H1 (cell line): ENCODE results near the gene TCF7L1. TPM values are rescaled to one million over a fixed set of nuclear protein-coding genes. Genes with fewer than 3 reads are reported as not detected.

Experiments
- CTCF ChIA-PET: fragments of 300-600 bp; sonication (Branson Sonifier 250); formaldehyde crosslinking; loops from one replicate; lab custom pipeline; 2021; ENCODE audit not compliant: partially characterized antibody; lab: Charles Lee
- POLR2A ChIA-PET: fragments of 300-600 bp; sonication (Branson Sonifier 250); formaldehyde crosslinking; loops from one replicate; lab custom pipeline; 2021; ENCODE audit warnings: inconsistent platforms; ENCODE audit not compliant: partially characterized antibody; lab: Charles Lee
- DNase-seq, 2 experiments: peaks; one replicate each; pipeline versions ENCODE4 v3.0.0 to v3.0.0-alpha.2; 2010 to 2022; ENCODE audit warnings: low spot score in 2 of 2, low read depth in 1 of 2, mixed read lengths in 1 of 2
- FAIRE-seq: peaks from 2 replicates; lab custom pipeline; 2011; peaks lifted over from hg19 to GRCh38; lab: Jason Lieb, UNC
- H2AFZ ChIP-seq: 2 replicates; pipeline ENCODE4 v1.8.1; 2012; ENCODE audit warnings: low read length, inconsistent platforms
- H2AK5ac ChIP-seq: 2 replicates; pipeline ENCODE4 v1.6.1; 2013; ENCODE audit warnings: low read depth, low read length
- H2BK120ac ChIP-seq: replicated peaks from 2 replicates; pipeline ENCODE3; 2013; ENCODE audit warnings: low read depth, low read length, inconsistent platforms
- H2BK12ac ChIP-seq: 2 replicates; pipeline ENCODE4 v1.6.1; 2013; ENCODE audit warnings: low read depth, low read length
- H2BK15ac ChIP-seq: 2 replicates; pipeline ENCODE4 v1.6.1; 2013; ENCODE audit warnings: low read length
- H2BK20ac ChIP-seq: 2 replicates; pipeline ENCODE4 v1.6.1; 2013; ENCODE audit warnings: low read length
- H2BK5ac ChIP-seq: 2 replicates; pipeline ENCODE4 v1.6.1; 2013; ENCODE audit warnings: low read depth, low read length
- H3K14ac ChIP-seq: 2 replicates; pipeline ENCODE4 v1.6.1; 2013; ENCODE audit warnings: inconsistent platforms; ENCODE audit not compliant: insufficient read length
- H3K18ac ChIP-seq: 2 replicates; pipeline ENCODE4 v1.6.1; 2013; ENCODE audit warnings: low read length; ENCODE audit errors: extremely low read depth
- H3K23ac ChIP-seq: 2 replicates; pipeline ENCODE4 v1.6.1; 2013; ENCODE audit warnings: inconsistent platforms; ENCODE audit not compliant: insufficient read length
- H3K23me2 ChIP-seq: 2 replicates; pipeline ENCODE4 v1.6.1; 2013; ENCODE audit warnings: low read depth, low read length
- H3K27ac ChIP-seq: 2 replicates; pipeline ENCODE4 v1.6.1; 2011; ENCODE audit warnings: low read depth, low read length, inconsistent platforms
- H3K27me3 ChIP-seq, 4 experiments: replicated peaks in 1 of 4; 1 replicate in 1 of 4; 2 replicates in 3 of 4; pipeline versions ENCODE4 v1.6.1 to v1.8.1; 2011 to 2013; ENCODE audit warnings: low read length in 3 of 4, mild to moderate bottlenecking in 3 of 4, inconsistent platforms in 2 of 4, mixed read lengths in 2 of 4, moderate library complexity in 1 of 4; ENCODE audit not compliant: control insufficient read depth in 3 of 4, insufficient read depth in 3 of 4; ENCODE audit errors: extremely low read depth in 1 of 4
- H3K36me3 ChIP-seq, 4 experiments: 2 replicates each; pipeline versions ENCODE4 v1.6.1 to v1.8.1; 2011 to 2013; ENCODE audit warnings: mild to moderate bottlenecking in 4 of 4, low read length in 3 of 4, moderate library complexity in 2 of 4, control low read depth in 1 of 4, inconsistent platforms in 1 of 4; ENCODE audit not compliant: insufficient read depth in 4 of 4, control insufficient read depth in 2 of 4
- H3K4ac ChIP-seq: replicated peaks from 2 replicates; pipeline ENCODE3; 2013; ENCODE audit warnings: low read length, low read depth, mixed read lengths, inconsistent platforms; ENCODE audit not compliant: insufficient read length
- H3K4me1 ChIP-seq, 4 experiments: replicated peaks in 1 of 4; 1 replicate in 1 of 4; 2 replicates in 3 of 4; pipeline versions ENCODE4 v1.6.1 to v1.8.1; 2011 to 2013; ENCODE audit warnings: low read length in 3 of 4, inconsistent platforms in 2 of 4, mixed read lengths in 1 of 4; ENCODE audit not compliant: insufficient read depth in 4 of 4, control insufficient read depth in 3 of 4
- H3K4me2 ChIP-seq, 2 experiments: 2 replicates each; pipeline versions ENCODE4 v1.6.1 to v1.8.1; 2011 to 2013; ENCODE audit warnings: low read depth in 2 of 2, low read length in 2 of 2, control low read depth in 1 of 2, inconsistent platforms in 1 of 2, mild to moderate bottlenecking in 1 of 2; ENCODE audit not compliant: insufficient read depth in 1 of 2
- H3K4me3 ChIP-seq, 4 experiments: fragments of 200-600, 300-600 bp in 1 of 4; sonication (generic), shearing (Covaris generic), sonication (Bioruptor Twin) in 1 of 4; 2 replicates each; pipeline versions ENCODE4 v1.5.1 to v1.8.1; 2011 to 2016; ENCODE audit warnings: low read length in 4 of 4, low read depth in 3 of 4, control low read depth in 2 of 4, inconsistent platforms in 2 of 4, mild to moderate bottlenecking in 2 of 4, mixed read lengths in 1 of 4, moderate library complexity in 1 of 4; ENCODE audit not compliant: insufficient read depth in 2 of 4; ENCODE audit errors: extremely low read depth in 1 of 4
- H3K56ac ChIP-seq: replicated peaks from 2 replicates; pipeline ENCODE3; 2013; ENCODE audit warnings: low read depth, mild to moderate bottlenecking, mixed read lengths, low read length, inconsistent platforms; ENCODE audit not compliant: insufficient read length
- H3K79me1 ChIP-seq: 2 replicates; pipeline ENCODE4 v1.6.1; 2013; ENCODE audit warnings: low read depth, low read length, control low read depth
- H3K79me2 ChIP-seq, 2 experiments: 2 replicates each; pipeline versions ENCODE4 v1.6.1 to v1.8.1; 2012 to 2013; ENCODE audit warnings: low read length in 2 of 2, mild to moderate bottlenecking in 2 of 2, inconsistent platforms in 1 of 2; ENCODE audit not compliant: insufficient read depth in 2 of 2, control insufficient read depth in 1 of 2
- H3K9ac ChIP-seq, 4 experiments: replicated peaks in 1 of 4; 1 replicate in 1 of 4; 2 replicates in 3 of 4; pipeline versions ENCODE4 v1.6.1 to v1.8.1; 2011 to 2013; ENCODE audit warnings: low read depth in 3 of 4, low read length in 3 of 4, control low read depth in 2 of 4, mild to moderate bottlenecking in 2 of 4, moderate library complexity in 2 of 4, inconsistent platforms in 1 of 4; ENCODE audit errors: extremely low read depth in 1 of 4
- H3K9me3 ChIP-seq, 2 experiments: 2 replicates each; pipeline versions ENCODE4 v1.6.1 to v1.8.1; 2012 to 2013; ENCODE audit warnings: mild to moderate bottlenecking in 2 of 2, moderate library complexity in 2 of 2, control low read depth in 1 of 2, inconsistent platforms in 1 of 2, low read depth in 1 of 2, low read length in 1 of 2, mixed read lengths in 1 of 2; ENCODE audit not compliant: insufficient read depth in 2 of 2
- H4K20me1 ChIP-seq, 2 experiments: replicated peaks in 1 of 2; 2 replicates each; pipeline versions ENCODE3 to v1.8.1; 2011 to 2013; ENCODE audit warnings: inconsistent platforms in 2 of 2, low read length in 2 of 2, mild to moderate bottlenecking in 1 of 2; ENCODE audit not compliant: insufficient read depth in 2 of 2, control insufficient read depth in 1 of 2
- H4K5ac ChIP-seq: 2 replicates; pipeline ENCODE4 v1.6.1; 2013; ENCODE audit warnings: low read length, low read depth, mixed read lengths, inconsistent platforms; ENCODE audit not compliant: insufficient read length
- H4K8ac ChIP-seq: 2 replicates; pipeline ENCODE4 v1.8.0; 2013; ENCODE audit warnings: mild to moderate bottlenecking, moderate library complexity, low read length, inconsistent platforms; ENCODE audit not compliant: insufficient read depth; ENCODE audit errors: extremely low read depth
- H4K91ac ChIP-seq: replicated peaks from 2 replicates; pipeline ENCODE3; 2013; ENCODE audit warnings: low read length, mixed read lengths, inconsistent platforms; ENCODE audit not compliant: insufficient read length
- CBX5 ChIP-seq: fragments of 300-800, 300-1000 bp; sonication (generic); IDR thresholded peaks from 2 replicates; pipeline ENCODE4 v1.7.1; 2016; ENCODE audit warnings: antibody characterized with exemption, low read length, low read depth
- EP300 ChIP-seq, 2 experiments: IDR thresholded peaks; 1 replicate in 1 of 2; 2 replicates in 1 of 2; pipeline ENCODE4 v1.6.1; 2011 to 2012; ENCODE audit warnings: low read depth in 2 of 2, low read length in 2 of 2, mild to moderate bottlenecking in 2 of 2, borderline replicate concordance in 1 of 2, inconsistent platforms in 1 of 2, moderate library complexity in 1 of 2
- GTF2F1 ChIP-seq: IDR thresholded peaks from 2 replicates; pipeline ENCODE4 v1.6.1; 2012; ENCODE audit warnings: low read depth, low read length, improper control_type of control experiment, borderline replicate concordance
- HDAC2 ChIP-seq, 2 experiments: fragments of 300-600 bp in 1 of 2; sonication (generic) in 1 of 2; IDR thresholded peaks; 2 replicates each; pipeline ENCODE4 v1.6.1; 2011 to 2012; ENCODE audit warnings: low read depth in 2 of 2, low read length in 2 of 2, mild to moderate bottlenecking in 2 of 2, moderate library complexity in 2 of 2, borderline replicate concordance in 1 of 2, inconsistent platforms in 1 of 2
- KDM4A ChIP-seq: IDR thresholded peaks from one replicate; pipeline ENCODE4 v1.7.1; 2012; ENCODE audit warnings: low read depth, mild to moderate bottlenecking, moderate library complexity, low read length, inconsistent platforms; ENCODE audit not compliant: severe bottlenecking
- MAFK ChIP-seq: IDR thresholded peaks from 2 replicates; pipeline ENCODE4 v1.6.1; 2012; ENCODE audit warnings: low read depth, mild to moderate bottlenecking, improper control_type of control experiment, low read length
- NRF1 ChIP-seq: IDR thresholded peaks from 2 replicates; pipeline ENCODE4 v1.6.1; 2011; ENCODE audit warnings: mild to moderate bottlenecking, low read depth, low read length, improper control_type of control experiment
- POLR2AphosphoS5 ChIP-seq: IDR thresholded peaks from 2 replicates; pipeline ENCODE4 v1.6.1; 2011; ENCODE audit warnings: low read depth, low read length
- RFX5 ChIP-seq: IDR thresholded peaks from 2 replicates; pipeline ENCODE4 v1.6.1; 2011; ENCODE audit warnings: low read depth, low read length, improper control_type of control experiment, borderline replicate concordance
- SIRT6 ChIP-seq: IDR thresholded peaks from one replicate; pipeline ENCODE4 v1.7.1; 2012; ENCODE audit warnings: low read length, inconsistent platforms
- SIX5 ChIP-seq: IDR thresholded peaks from 2 replicates; pipeline ENCODE4 v1.6.1; 2011; ENCODE audit warnings: mild to moderate bottlenecking, low read depth, low read length
- SRF ChIP-seq: IDR thresholded peaks from 2 replicates; pipeline ENCODE4 v1.6.1; 2011; ENCODE audit warnings: mild to moderate bottlenecking, low read depth, low read length, moderate library complexity
- TAF1 ChIP-seq: IDR thresholded peaks from 2 replicates; pipeline ENCODE4 v1.6.1; 2011; ENCODE audit warnings: mild to moderate bottlenecking, low read depth, low read length
- WGBS, 2 experiments: shearing (Covaris generic) in 1 of 2; methylation state at CpG; one replicate each; pipeline versions ENCODE4 v1.1.6 to v1.1.7; 2013 to 2015; ENCODE audit warnings: low lambda C conversion rate in 2 of 2, mixed read lengths in 2 of 2, inconsistent platforms in 1 of 2, low coverage in 1 of 2, missing lambda C conversion rate in 1 of 2; ENCODE audit not compliant: insufficient replicate concordance in 2 of 2, insufficient coverage in 1 of 2, insufficient read length in 1 of 2; ENCODE audit errors: extremely low coverage in 1 of 2, missing lambda C conversion rate in 1 of 2; 5-methylcytosine and 5-hydroxymethylcytosine counted together
- polyA plus RNA-seq, 7 experiments: library from polyadenylated mRNA; depleted of rRNA in 3 of 7; stranded (reverse) in 5 of 7; unstranded in 2 of 7; fragments of >200 nt in 5 of 7; fragments of 200-250 nt in 2 of 7; gene quantifications; 1 replicate in 5 of 7; 2 replicates in 1 of 7; 4 replicates in 1 of 7; pipeline versions ENCODE4 v1.2.1 to v1.2.3, GENCODE V29; 2011 to 2013; ENCODE audit warnings: missing spikeins in 2 of 7, mixed read lengths in 2 of 7
- total RNA-seq: library from RNA; stranded (reverse); fragmentation: NEBNext Ultra II Directional; extraction: Animal tissue kit (Norgen Biotek cat#: 25700); gene quantifications from 2 replicates; pipeline ENCODE4 v1.2.1, GENCODE V29; 2021
- TF ChIP-seq, protein P1 (sequence below): IDR thresholded peaks from 2 replicates; pipeline ENCODE4 v1.6.1; 2011; ENCODE audit warnings: low read depth, mild to moderate bottlenecking, low read length; ENCODE audit not compliant: insufficient read depth

The TCF7L1 gene
- total and polyA plus RNA-seq, 2 of the 8 experiments (the other 6 are each of a cell fraction or from before 2014, with no cell fraction given): 27.5 to 108 TPM

DNA sequence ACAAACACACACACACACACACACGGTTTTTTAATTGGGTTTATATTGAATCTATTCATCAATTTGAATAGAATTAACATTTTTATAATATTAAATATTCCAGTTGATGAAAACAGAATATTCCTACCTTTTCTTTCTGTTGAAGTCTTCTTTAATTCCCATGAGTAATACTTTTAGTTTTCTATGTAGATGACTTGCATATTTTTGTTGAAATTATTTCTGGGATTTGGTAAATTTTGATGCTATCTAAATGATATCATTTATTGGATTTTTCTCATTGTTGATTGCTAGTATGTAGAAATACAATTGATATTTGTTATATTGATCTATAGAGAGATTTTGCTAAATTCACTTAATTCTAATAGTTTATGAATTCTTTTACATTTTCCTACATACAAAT is 12.8 kb upstream of the TCF7L1 start:
- no peak overlapping the region for H2BK20ac ChIP-seq
- no peaks in the 10 kb centered on the region for H3K9me3 ChIP-seq
- peaks cover 0 to 3% (median under 1%) of the 10 kb centered on the region in 4 experiments; a peak in 1 of 7 replicates for H3K4me1 ChIP-seq
- H2AFZ ChIP-seq: no peak overlapping the region
- H2BK15ac ChIP-seq: no peak overlapping the region
- POLR2A ChIA-PET: interaction anchor here (0.6 to 2.4 kb wide), 3 partner anchors 13 to 246 kb away, joined by 3 to 16 read pairs (median 3); partner anchors contain the start of gene TCF7L1
- CTCF ChIA-PET: interaction anchor here (0.6 to 3.5 kb wide), 8 partner anchors 14 to 532 kb away, joined by 3 to 11 read pairs (median 3); partner anchors contain the start of gene TGOLN2
- H3K18ac ChIP-seq: no peak overlapping the region
- H3K9ac ChIP-seq: no peak overlapping the region
- no peak overlapping the region for H3K4me3 ChIP-seq
- no peaks in the 10 kb centered on the region for H4K20me1 ChIP-seq
- no peaks in the 10 kb centered on the region for H3K79me2 ChIP-seq
- H3K56ac ChIP-seq: no peak overlapping the region
- no peak overlapping the region for H2BK5ac ChIP-seq
- no peaks in the 10 kb centered on the region for H3K79me1 ChIP-seq
- H4K5ac ChIP-seq: no peak overlapping the region
- H2BK12ac ChIP-seq: no peak overlapping the region
- no peak overlapping the region; a peak in 1 of 4 replicates for H3K4me2 ChIP-seq
- H2BK120ac ChIP-seq: no peak overlapping the region
- H3K27ac ChIP-seq: no peak overlapping the region
- H3K27me3 ChIP-seq: peaks cover 2 to 24% (median 20%) of the 10 kb centered on the region in 4 experiments
- no peak overlapping the region for H3K4ac ChIP-seq
- H3K23me2 ChIP-seq: no peaks in the 10 kb centered on the region
- no peak overlapping the region for H3K14ac ChIP-seq
- no peak overlapping the region for H4K8ac ChIP-seq
- WGBS, 2 experiments: 7% methylated on average over 1 of the region's 1 CpG; no CpG with 5 or more reads in 1 of the 2 experiments
- H4K91ac ChIP-seq: no peak overlapping the region
- no peak for DNase-seq
- no peak overlapping the region for H2AK5ac ChIP-seq
- no peaks in the 10 kb centered on the region for H3K36me3 ChIP-seq
- no peak overlapping the region for H3K23ac ChIP-seq
- FAIRE-seq: no peak
- TF ChIP-seq SRF: no peak
- no peak for TF ChIP-seq EP300 (IDR thresholded peaks at IDR 0.05; ENCODE audit: borderline replicate concordance in 1 of 2, low read depth in 2 of 2, low read length in 2 of 2)
- no peak for TF ChIP-seq HDAC2 (IDR thresholded peaks at IDR 0.05; ENCODE audit: borderline replicate concordance in 1 of 2, low read depth in 2 of 2, low read length in 2 of 2)
- TF ChIP-seq, protein P1, sequence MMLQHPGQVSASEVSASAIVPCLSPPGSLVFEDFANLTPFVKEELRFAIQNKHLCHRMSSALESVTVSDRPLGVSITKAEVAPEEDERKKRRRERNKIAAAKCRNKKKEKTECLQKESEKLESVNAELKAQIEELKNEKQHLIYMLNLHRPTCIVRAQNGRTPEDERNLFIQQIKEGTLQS: no peak
- TF ChIP-seq NRF1: no peak
- no peak for TF ChIP-seq CBX5
- TF ChIP-seq SIRT6: no peak
- no peak for TF ChIP-seq GTF2F1
- TF ChIP-seq POLR2AphosphoS5: no peak
- TF ChIP-seq SIX5: no peak
- TF ChIP-seq MAFK: no peak
- no peak for TF ChIP-seq KDM4A
- no peak for TF ChIP-seq TAF1
- no peak for TF ChIP-seq RFX5
